HG03575 (cell line): Measurements from ENCODE around the gene SF1.
"Not testable (repeated sequence)": the region's sequence is repeated elsewhere in the genome, so short reads cannot be mapped to it uniquely, and the experiment has no call there.

Experiments used
- ATAC-seq: cut with Tn5 transposase; IDR thresholded peaks from one replicate; pipeline ENCODE4 v1.9.1; 2021; ENCODE audit not compliant: unreplicated experiment, insufficient number of reproducible peaks, low FRiP score; ENCODE audit errors: extremely low read depth

Gene SF1, protein sequence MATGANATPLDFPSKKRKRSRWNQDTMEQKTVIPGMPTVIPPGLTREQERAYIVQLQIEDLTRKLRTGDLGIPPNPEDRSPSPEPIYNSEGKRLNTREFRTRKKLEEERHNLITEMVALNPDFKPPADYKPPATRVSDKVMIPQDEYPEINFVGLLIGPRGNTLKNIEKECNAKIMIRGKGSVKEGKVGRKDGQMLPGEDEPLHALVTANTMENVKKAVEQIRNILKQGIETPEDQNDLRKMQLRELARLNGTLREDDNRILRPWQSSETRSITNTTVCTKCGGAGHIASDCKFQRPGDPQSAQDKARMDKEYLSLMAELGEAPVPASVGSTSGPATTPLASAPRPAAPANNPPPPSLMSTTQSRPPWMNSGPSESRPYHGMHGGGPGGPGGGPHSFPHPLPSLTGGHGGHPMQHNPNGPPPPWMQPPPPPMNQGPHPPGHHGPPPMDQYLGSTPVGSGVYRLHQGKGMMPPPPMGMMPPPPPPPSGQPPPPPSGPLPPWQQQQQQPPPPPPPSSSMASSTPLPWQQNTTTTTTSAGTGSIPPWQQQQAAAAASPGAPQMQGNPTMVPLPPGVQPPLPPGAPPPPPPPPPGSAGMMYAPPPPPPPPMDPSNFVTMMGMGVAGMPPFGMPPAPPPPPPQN

DNA sequence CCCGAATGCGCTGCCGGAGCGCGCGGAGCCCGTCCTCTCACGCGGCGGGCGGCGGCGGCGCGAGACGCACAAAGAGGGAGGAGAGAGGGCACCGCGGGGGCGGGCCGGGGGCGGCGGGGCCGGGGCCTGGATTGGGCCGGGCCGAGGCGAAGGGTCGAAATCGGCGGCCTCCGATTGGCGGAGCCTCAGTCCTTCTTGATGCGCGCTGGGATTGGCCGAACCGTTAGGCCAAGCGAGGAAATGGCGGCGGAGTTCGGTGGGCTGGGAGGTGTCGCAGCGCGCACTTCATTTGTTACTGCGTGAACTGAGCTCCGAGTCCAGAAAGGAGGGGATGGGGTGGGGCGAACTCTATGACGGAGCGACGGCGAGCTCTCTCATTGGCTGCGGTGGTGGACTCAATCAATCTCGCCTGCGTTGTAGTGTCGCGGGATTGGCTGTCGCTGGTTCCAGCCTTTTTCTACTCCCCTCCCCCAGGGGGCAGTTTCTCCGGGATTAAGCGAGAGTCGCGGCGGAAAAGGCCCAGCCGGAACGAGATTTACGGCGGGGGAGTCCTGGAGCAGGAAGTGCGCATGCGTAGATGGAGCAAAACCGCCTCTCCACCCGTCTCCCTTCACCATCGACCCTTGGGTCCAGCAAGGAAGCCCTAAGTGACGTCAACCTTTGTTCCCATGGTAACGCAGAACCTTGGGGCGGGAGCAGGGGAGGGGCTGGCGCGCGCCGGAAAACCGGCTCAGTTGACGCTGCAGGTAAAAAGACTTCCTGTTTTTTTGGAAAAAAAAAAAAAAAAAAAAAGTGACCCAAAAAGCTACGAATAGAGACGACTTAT, at the start of gene SF1:
Gene SF1, minus strand, starts transcription at position 70 of the 826 bp plus-strand sequence. CDS start 150 bp downstream, outside the sequence.
- ATAC-seq, result peak; percentile 35

DNA sequence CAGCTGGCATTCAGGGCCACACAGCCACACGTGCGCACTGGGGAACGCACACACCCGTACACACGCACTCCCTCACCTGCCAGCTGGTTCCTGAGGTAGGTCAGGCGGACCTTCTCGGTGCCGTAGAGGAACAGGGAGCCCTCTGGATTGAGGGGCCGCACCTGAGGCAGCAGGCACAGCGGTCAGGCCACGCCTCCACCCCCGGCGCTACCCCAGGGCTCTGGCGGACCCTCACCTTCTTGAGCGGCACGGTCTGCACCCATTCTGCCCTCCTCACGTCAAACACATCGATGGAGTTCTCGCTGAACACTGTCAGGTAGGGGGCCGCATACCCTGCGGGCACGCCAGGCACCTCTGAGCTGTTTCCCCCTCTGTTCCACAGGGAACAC, 49.1 kb upstream of the SF1 start:
- no peak for ATAC-seq

DNA sequence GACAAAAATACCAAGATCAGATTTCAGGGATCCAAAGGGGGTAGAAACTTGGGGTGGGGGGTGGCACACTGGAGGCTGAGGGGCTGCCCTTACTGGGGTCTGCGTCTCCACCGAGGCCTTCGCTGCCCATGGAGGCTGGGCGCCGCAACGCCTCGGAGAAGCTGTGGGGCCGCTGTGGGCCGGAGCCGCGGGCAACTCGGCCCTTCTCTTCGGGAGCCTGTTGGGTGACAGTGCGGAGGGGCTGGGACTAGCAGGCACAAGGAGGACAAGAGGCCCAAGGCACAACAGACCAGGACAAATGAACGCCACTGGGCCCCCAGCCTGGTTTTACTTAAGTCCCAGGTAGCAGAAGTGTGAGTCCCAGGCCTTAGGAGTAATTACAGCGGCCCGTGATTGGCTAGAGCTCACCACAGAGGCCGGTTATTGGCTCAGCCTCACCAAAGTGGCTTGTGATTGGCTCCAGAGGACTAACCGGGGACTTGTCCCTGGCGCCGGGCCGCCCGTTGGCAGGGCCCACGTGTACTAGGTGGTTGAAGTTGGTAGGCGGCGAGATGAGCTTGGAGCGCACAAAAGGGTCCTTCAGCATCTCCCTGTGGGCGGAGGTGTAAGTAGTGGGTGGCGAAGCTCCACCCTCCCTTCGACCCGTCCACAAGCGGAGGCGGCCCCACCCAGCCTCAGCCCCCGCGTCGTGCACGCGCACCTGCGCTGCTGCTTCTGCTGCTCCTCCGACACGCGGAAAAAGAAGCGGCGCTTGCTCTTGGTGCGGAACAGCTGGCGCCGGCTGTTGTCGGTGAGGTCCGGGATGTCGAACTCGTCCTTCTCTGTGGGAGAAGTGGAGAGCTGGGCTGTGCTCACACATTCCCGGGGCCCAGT, 48.5 kb upstream of the SF1 start:
- ATAC-seq, result no peak

DNA sequence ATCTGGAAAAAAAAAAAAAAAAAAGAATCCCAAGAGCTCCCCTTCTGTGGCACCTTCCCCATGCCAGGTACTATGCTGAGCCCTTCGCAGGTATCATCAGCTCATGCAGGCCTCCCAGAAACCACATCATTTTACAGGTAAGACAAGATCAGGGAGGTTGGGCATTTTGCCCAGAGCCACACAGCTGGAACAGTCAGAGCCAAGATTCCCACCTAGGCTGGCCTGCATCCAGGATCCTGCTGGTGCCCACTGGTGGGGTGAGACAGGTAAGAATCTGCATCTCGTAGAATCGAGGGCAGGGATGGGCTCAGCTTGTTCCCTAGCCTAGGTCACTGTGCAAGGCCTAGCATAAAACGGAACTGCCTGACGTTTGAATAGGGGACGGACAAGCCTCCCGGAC, 47.7 kb upstream of the SF1 start:
- no peak for ATAC-seq

DNA sequence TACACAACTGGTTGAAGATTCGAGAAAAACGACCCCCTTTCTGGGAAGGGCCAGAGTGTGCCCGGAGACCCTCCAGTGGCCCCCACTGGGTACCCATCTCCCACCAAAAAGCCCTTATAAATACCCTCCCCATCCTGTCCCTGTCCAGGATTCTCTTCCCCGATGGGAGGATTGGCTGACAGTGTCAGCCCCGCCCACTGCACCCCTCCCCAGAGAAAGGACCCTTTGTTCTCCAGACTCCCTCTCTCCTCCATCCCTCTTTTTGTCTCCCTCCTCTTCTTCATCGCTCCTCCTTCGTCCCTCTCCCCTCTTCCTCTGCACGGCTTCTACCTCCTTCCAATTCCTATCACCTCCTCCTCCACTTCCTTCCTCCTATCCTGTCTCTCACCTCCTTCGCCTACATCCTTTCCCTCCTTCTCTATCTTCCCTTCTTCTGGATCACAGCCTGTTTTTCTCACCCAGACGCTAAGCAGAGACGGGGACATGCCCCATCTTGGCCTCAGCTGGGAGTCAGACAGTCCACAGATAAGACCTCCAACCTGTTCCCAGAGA, 45.3 kb upstream of the SF1 start:
- ATAC-seq, result no peak

DNA sequence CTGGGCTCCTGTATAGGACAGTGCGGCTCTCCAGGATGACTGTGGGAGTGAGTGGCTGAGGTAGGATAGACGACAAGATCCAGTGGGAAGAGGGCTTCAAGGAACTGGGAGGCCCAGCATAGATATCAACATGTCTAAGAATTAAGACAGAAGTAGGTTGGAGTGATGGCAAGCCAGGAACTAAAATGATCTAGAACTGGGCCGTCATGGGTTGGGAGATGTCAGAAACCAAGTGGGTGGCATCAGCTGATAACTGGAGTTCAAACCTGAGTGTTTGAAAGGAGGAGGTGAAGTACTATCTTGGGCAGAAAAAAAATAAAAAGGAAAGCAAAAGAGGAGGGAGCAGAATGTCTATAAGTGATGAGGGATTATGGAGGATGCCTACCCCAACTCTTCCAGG, 39.1 kb upstream of the SF1 start:
- no peak for ATAC-seq

DNA sequence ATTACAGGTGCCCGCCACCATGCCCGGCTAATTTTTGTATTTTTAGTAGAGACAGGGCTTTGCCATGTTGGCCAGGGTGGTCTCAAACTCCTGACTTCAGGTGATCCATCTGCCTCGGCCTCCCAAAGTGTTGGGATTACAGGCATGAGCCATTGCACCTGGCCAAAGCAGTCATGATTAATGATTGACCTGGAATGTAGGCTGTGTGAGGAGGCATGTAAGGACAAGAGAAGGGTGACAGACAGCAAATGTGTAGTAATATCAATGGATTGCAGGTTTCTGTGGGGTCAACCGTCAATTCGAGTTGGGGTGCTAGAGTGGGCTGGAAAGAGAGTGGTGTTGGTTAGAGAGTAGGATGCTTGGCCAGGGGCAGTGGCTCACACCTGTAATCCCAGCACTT, 37.1 kb upstream of the SF1 start:
- ATAC-seq, result not testable (repeated sequence)

DNA sequence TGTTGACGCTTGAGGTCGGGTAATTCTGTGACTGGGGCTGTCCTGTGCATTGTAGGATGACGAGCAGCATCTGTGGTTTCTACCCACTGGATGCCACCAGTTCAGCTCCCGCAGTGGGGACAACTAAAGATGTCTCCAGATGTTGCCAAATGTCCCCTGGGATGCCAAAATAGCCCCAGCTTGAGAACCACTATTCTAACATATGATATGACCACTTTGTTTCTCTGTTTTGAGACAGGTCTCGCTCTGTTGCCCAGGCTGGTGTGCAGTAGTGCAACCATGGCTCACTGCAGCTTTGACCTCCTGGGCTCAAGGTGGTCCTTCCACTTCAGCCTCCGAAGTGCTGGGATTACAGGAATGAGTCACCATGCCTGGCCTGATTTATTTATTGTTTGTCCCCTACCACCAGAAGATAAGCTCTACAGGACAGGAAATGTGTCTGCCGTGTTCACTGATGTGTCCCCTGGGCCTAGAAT, 36.4 kb upstream of the SF1 start:
- ATAC-seq, result no peak

DNA sequence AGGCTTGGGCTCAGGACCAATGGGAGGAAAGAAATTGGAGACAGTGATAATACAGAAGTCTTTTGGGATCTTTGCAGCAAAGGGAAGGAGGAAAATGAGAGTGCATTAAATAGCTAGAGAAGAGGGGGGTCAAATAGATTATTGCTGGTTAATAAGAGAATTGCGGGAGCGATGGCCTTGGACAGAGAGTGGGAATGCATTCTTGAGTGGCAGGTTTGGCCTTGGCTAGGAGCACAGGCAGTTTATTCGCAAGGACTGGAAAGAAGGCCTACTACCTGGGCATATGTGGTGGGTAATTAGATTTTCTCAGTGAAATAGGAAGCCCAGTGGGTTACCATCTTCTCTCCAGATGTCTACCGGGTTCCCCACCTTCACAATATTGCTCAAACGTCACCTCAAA, 35.5 kb upstream of the SF1 start:
- no peak for ATAC-seq

DNA sequence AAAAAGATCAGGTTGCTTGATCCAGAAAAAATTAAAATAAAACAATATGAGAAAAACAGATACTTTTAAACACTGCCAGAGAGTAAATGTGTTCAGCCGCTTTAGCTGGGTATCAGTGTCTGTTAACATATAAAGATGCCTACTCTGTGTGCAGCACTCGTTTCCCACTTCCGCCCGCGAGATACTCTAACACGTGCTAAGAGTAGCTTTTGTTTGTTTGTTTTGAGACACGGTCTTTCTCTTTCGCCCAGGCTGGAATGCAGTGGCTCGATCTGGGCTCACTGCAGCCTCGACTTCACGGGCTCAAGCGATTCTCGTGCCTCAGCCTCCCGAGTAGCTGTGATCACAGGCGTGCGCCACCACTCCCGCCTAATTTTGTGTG, 32.5 kb upstream of the SF1 start:
- ATAC-seq, result no peak

DNA sequence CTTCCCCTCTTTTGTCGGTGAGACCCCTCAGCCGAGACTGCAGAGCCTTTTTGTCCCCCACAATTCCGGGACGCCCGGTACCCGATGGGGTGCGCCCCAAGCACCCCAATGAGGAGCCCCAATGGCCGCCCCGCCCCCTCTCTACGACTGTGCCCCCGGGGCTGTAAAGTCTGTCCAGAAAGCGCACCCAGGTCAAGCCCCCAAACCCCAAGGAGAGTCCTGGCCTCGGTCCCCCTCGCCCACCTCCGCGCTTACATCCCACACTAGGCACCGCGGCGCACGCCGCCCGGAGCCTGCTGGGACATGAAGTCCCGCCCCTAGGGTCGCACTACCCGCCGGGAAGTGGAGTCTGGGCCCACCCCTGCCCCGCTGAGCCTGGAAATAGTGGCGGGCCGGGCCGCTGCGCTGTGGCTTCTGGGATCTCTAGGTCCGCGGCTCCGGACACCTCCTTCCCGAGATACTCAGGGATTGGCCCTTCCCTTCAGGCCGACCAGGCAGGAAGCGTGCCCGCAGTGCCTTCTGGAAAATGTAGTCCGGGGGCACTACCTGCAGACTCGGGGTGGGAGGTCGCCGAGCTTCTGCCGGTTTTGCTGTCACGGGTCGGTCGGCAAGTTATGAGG, 32.0 kb upstream of the SF1 start, which contains the start of gene MEN1:
Gene MEN1, minus strand, starts transcription at position 281 of the 620 bp plus-strand sequence. CDS start 442 bp downstream, outside the sequence.
- no peak for ATAC-seq

DNA sequence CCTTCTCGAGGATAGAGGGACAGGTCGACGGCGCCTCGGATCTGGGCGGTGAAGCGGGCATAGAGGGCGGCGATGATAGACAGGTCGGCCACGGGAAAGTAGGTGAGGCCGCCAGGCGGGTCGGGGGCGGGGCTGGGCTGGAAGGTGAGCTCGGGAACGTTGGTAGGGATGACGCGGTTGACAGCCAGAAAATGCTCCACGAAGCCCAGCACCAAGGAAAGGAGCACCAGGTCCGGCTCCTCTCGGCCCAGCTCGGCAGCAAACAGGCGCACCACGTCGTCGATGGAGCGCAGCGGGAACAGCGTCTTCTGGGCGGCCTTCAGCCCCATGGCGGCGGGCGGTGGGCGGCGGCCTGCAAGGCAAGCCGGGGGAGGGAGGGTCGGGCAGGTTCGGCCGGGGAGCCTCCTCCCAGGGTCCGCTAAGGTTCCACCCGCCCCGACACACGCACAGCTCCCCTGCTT, 31.5 kb upstream of the SF1 start:
- no peak for ATAC-seq

DNA sequence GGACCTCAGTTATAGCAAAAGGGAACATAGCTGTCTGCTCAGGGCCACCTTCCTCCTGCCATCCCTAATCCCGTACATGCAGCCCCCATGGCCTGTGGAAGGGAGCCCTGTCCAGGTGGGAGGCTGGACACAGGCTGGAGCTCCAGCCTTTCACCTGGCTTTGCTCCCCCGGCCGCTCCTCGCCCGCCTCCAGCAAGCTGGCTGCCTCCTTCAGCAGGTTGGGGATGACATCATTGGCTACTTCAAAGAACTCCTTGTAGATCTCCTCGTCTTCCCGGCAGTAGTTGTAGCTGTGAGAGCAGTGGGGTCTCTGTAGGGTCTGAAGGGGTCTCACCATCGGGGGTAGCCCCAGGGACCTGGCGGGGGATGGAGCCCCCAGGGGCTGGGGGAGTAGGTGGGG, 27.1 kb upstream of the SF1 start:
- no peak for ATAC-seq

DNA sequence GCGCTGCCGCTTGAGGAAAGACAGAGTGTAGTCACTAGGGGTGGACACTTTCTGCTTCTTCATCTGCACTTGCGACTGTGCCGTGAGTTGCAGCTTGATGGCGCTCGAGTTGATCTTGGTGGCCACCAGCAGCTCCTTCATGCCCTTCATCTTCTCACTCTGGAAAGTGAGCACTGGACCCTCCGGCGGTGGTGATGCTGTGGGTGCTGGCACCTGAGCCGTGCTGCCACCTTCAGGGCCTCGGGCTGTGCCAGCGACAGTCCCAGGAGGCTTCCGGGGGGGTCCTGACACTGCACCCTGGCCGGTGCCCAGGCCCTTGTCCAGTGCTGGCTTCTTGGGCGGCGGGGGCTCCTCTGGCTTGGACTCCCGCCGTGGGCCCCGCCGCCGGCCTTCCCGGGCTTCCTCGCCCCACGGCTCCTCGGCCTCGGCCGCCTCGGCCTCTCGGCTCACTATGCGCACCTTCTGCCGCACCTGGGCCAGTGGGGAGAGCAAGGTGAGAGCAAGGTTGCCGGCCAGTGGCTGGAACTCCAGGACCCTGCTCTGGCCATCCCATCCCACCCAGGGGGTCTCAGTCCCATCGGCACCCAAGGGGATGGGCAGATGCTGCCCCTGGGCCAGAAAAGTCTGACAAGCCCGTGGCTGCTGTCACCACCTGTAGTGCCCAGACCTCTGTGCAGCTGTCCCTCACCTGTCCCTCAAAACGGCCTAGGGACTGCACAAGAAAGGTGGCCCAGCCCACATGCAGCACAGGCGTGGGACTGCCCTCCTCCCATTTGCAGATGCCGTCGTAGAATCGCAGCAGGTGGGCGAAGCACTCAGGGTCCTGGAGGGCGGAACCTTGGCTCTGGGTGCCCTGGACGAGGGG, 26.2 kb upstream of the SF1 start:
- ATAC-seq, result no peak

DNA sequence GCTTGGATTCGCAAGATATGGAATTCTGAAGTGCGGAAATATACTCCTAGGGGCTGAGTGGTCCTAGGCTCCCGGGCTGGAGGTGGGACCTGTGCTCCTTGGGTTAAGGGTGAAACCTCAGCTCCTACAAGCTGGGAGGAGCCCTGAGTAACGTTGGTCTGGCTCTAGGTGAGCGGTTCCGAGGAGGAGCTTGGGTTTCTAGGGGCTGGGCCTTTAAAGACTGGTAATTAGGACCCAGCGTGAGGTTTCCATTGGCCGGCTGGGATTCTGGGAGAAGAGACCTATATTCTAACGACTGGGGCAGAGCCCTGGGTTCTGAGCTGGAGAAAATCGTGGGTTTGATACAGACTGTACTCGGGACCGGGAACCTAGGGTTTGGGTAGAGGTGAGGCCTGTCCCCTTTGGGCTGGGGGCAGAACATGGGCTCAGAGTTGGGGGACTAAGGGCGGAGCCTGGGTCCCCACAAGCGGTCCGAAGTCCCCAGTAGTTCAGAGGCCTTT, 25.6 kb upstream of the SF1 start:
- no peak for ATAC-seq

DNA sequence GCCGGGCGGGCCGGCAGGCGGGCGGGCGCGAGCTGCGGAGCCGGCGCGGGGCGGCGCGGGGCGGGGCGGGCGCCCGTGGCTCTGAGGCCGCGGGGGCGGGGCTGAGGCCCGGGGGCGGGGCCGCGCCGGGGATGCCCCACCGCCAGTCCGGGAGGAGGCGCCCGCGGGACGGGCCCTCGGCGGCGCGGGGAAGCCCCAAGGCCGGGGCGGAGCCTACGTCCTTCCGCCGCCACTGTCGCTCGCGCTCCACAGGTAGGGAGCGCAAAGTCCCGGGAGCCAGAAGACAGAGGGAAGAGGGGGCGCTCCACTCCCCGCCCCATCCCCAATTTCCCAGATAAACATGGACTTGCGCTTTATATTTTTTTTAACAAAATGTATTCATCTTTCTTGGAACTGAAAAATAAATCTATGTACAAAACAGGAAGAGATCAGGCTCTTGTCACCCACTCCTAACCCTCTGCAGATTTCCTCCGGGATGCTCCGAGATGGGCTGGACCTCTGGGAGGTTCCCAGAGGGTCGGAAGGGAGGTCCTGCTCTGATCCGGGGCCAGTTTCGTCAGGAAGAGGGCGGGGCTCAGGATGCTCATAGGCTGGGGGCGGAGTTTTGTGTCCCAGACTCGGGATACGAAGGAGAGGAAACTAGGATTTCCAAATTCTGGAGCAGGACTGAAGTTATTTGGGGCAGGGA, 25.0 kb upstream of the SF1 start, which contains the start of gene MAP4K2:
Gene MAP4K2, minus strand, starts transcription at position 57 of the 688 bp plus-strand sequence. CDS start 65 bp downstream, outside the sequence.
- ATAC-seq, result no peak
